ENCODE measurements around the gene KLHL22.
"Not testable (repeated sequence)": the region's sequence is repeated elsewhere in the genome, so short reads cannot be mapped to it uniquely, and the experiment has no call there.

Gene KLHL22

GRCh38 chr22:20499769-20500168 is 4.2 kb upstream of the KLHL22 start:
- no peak for DNase-seq

- no peak for DNase-seq
Observed at GRCh38 chr22:20498913-20499312, 3.3 kb upstream of the KLHL22 start.

- no peak for DNase-seq
Observed at GRCh38 chr22:20497426-20497825, 1.8 kb upstream of the KLHL22 start.

GRCh38 chr22:20495861-20496681 is 476 bp upstream of the KLHL22 start:
- peak; percentile 93 for DNase-seq

GRCh38 chr22:20491346-20491745 is 4.2 kb downstream of the KLHL22 start:
- DNase-seq, result no peak

GRCh38 chr22:20490941-20491307 is 4.7 kb downstream of the KLHL22 start:
- no peak for DNase-seq

GRCh38 chr22:20490183-20490940 is 5.2 kb downstream of the KLHL22 start:
- no peak for DNase-seq

GRCh38 chr22:20488946-20489345 is 6.6 kb downstream of the KLHL22 start:
- DNase-seq, result no peak

GRCh38 chr22:20487715-20488114 is 7.9 kb downstream of the KLHL22 start:
- no peak for DNase-seq

- no peak for DNase-seq
Observed at GRCh38 chr22:20486229-20486628, 9.4 kb downstream of the KLHL22 start.

- no peak for DNase-seq
Observed at GRCh38 chr22:20484948-20485683, 10.5 kb downstream of the KLHL22 start.

- DNase-seq, result no peak
Observed at GRCh38 chr22:20483771-20484170, 11.8 kb downstream of the KLHL22 start.

- not testable (repeated sequence) for DNase-seq
Observed at GRCh38 chr22:20483143-20483506, 12.5 kb downstream of the KLHL22 start.

GRCh38 chr22:20479612-20480196 is 15.9 kb downstream of the KLHL22 start:
- DNase-seq, result no peak

GRCh38 chr22:20478059-20478458 is 17.5 kb downstream of the KLHL22 start:
- not testable (repeated sequence) for DNase-seq

GRCh38 chr22:20475569-20475968 is 20.0 kb downstream of the KLHL22 start:
- not testable (repeated sequence) for DNase-seq

- DNase-seq, result no peak
Observed at GRCh38 chr22:20475115-20475436, 20.5 kb downstream of the KLHL22 start.

GRCh38 chr22:20472629-20473442 is 22.8 kb downstream of the KLHL22 start:
- no peak for DNase-seq

- no peak for DNase-seq
Observed at GRCh38 chr22:20471126-20471833, 24.3 kb downstream of the KLHL22 start.

GRCh38 chr22:20470525-20470924 is 25.1 kb downstream of the KLHL22 start:
- not testable (repeated sequence) for DNase-seq

- DNase-seq, result no peak
Observed at GRCh38 chr22:20469110-20469868, 26.3 kb downstream of the KLHL22 start.
